ENCODE measurements around the gene SLC22A15.
"Not testable (repeated sequence)": the region's sequence is repeated elsewhere in the genome, so short reads cannot be mapped to it uniquely, and the experiment has no call there.

SLC22A15 gene

GRCh38 chr1:115980998-115981993 is 5.0 kb downstream of the SLC22A15 start:
- DNase-seq (ENCODE audit: low read depth in 2 of 3, low spot score in 2 of 3), result no peak

- DNase-seq (ENCODE audit: low read depth in 2 of 3, low spot score in 2 of 3), result no peak
These were observed 6.1 kb downstream of the SLC22A15 start for GRCh38 chr1:115982400-115982799.

GRCh38 chr1:115983584-115983983 is 7.3 kb downstream of the SLC22A15 start:
- DNase-seq (ENCODE audit: low read depth in 2 of 3, low spot score in 2 of 3), result no peak

- no peak for DNase-seq (ENCODE audit: low read depth in 2 of 3, low spot score in 2 of 3)
These were observed 11.3 kb downstream of the SLC22A15 start for GRCh38 chr1:115987623-115988022.

GRCh38 chr1:115988953-115989352 is 12.6 kb downstream of the SLC22A15 start:
- no peak for DNase-seq (ENCODE audit: low read depth in 2 of 3, low spot score in 2 of 3)

GRCh38 chr1:115989699-115990098 is 13.4 kb downstream of the SLC22A15 start:
- no peak for DNase-seq (ENCODE audit: low read depth in 2 of 3, low spot score in 2 of 3)

GRCh38 chr1:115991909-115992308 is 15.6 kb downstream of the SLC22A15 start:
- DNase-seq (ENCODE audit: low read depth in 2 of 3, low spot score in 2 of 3), result no peak

GRCh38 chr1:115997921-115998320 is 21.6 kb downstream of the SLC22A15 start:
- not testable (repeated sequence) for DNase-seq (ENCODE audit: low read depth in 2 of 3, low spot score in 2 of 3)

GRCh38 chr1:116001739-116002487 is 25.6 kb downstream of the SLC22A15 start:
- DNase-seq (ENCODE audit: low read depth in 2 of 3, low spot score in 2 of 3), result no peak

GRCh38 chr1:116002781-116003420 is 26.6 kb downstream of the SLC22A15 start:
- DNase-seq (ENCODE audit: low read depth in 2 of 3, low spot score in 2 of 3), result no peak

GRCh38 chr1:116003823-116004222 is 27.5 kb downstream of the SLC22A15 start:
- DNase-seq (ENCODE audit: low read depth in 2 of 3, low spot score in 2 of 3), result no peak

GRCh38 chr1:116006486-116006964 is 30.2 kb downstream of the SLC22A15 start:
- no peak for DNase-seq (ENCODE audit: low read depth in 2 of 3, low spot score in 2 of 3)

- no peak for DNase-seq (ENCODE audit: low read depth in 2 of 3, low spot score in 2 of 3)
These were observed 32.5 kb downstream of the SLC22A15 start for GRCh38 chr1:116008656-116009390.

- DNase-seq (ENCODE audit: low read depth in 2 of 3, low spot score in 2 of 3), result no peak
These were observed 36.4 kb downstream of the SLC22A15 start for GRCh38 chr1:116012716-116013115.

- DNase-seq (ENCODE audit: low read depth in 2 of 3, low spot score in 2 of 3), result no peak
These were observed 39.4 kb downstream of the SLC22A15 start for GRCh38 chr1:116015679-116016078.

- DNase-seq (ENCODE audit: low read depth in 2 of 3, low spot score in 2 of 3), result no peak
These were observed 41.7 kb downstream of the SLC22A15 start for GRCh38 chr1:116018007-116018406.

- no peak for DNase-seq (ENCODE audit: low read depth in 2 of 3, low spot score in 2 of 3)
These were observed 43.4 kb downstream of the SLC22A15 start for GRCh38 chr1:116019653-116020253.

- peak in 1 of 3 experiments; percentile 5 for DNase-seq (ENCODE audit: low read depth in 2 of 3, low spot score in 2 of 3)
These were observed 44.5 kb downstream of the SLC22A15 start for GRCh38 chr1:116020668-116021272.

GRCh38 chr1:116024626-116025025 is 48.3 kb downstream of the SLC22A15 start:
- DNase-seq (ENCODE audit: low read depth in 2 of 3, low spot score in 2 of 3), result no peak

- no peak for DNase-seq (ENCODE audit: low read depth in 2 of 3, low spot score in 2 of 3)
These were observed 50.3 kb downstream of the SLC22A15 start for GRCh38 chr1:116026631-116027030.

All from activated CD8-positive, alpha-beta memory T cell treated with anti-CD3 and anti-CD28 coated beads for 48 hours (primary cell).